Measurements from ENCODE around the gene GIMAP8. TPM values are rescaled to one million over a fixed set of nuclear protein-coding genes. Genes with fewer than 3 reads are reported as not detected.

GIMAP8 gene
- total RNA-seq, 1 experiment from 2014 or later = 0.07 TPM

DNA sequence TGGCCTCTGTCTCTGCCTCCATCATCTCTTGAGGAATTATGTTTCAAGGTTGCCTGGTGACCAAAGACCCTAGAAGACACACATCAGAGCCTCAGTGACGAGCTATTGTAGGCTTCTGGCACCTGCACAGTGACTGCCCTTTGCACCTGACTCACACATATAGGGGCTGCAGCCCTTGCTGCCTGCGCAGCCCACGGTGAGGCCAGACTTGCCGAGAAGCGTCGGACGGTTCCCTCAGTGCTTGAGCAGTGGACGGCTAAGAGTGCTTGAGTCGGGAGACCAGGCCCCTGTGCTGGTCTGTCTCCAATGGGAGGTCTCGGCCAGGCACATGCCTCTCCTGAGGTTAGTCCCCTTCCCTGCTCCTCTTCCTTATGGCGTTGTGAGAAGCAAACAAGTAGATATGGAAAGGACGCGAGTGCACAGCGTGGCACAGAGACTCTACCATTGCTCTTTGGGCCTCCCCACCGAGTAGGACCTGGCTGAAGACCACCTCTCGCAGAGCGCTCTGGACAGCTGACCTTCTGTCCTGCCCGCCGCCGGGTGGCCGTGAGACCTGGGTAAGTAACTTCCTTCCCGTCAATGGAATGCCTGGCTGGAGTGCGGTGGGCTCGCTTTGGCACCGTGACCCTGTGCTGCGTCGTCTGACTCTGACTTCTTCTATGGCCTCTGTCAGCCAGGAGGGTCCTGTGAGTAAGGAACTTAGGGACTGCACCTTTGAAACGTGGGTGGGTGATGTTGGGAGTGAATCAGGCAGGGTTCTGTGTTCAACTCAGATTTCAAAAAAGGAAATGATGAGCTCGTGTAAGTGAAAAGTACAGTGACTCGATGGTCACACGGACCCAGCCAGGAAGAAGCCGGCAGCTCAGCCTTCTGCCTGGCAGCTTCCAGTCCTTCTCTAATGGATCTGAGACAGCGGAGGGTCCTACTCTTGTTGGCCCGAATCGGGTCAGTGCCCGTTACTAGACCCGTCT lies 37.6 kb upstream of the GIMAP8 start:
- CTCF ChIA-PET = interaction anchor here (0.6 kb wide), 1 partner anchor 891 kb away, joined by 3 read pairs; no protein-coding TSS in a partner anchor
- Histone ChIP-seq H3K9me3 (no peaks in the 10 kb centered on the region), H3K4me1 (no peaks in the 10 kb centered on the region), H3K36me3 (ENCODE audit: control insufficient read depth, insufficient read depth, low read length) (no peaks in the 10 kb centered on the region), H3K4me3 (ENCODE audit: low read depth, low read length) (no peak overlapping the region), H3K27me3 (replicated peaks; ENCODE audit: control insufficient read depth, insufficient read depth, low read length) (no peaks in the 10 kb centered on the region)
- Mint-ChIP-seq H3K36me3 (ENCODE audit: insufficient read depth, unreplicated experiment) (no peaks in the 10 kb centered on the region), H3K27me3 (ENCODE audit: insufficient read depth, unreplicated experiment) (no peaks in the 10 kb centered on the region), H3K4me3 (ENCODE audit: unreplicated experiment) (no peak overlapping the region), H3K27ac (ENCODE audit: unreplicated experiment) (no peak overlapping the region), H3K4me1 (ENCODE audit: low read depth, unreplicated experiment) (no peaks in the 10 kb centered on the region), H3K9me3 (ENCODE audit: unreplicated experiment) (no peaks in the 10 kb centered on the region)
- BruUV-seq (replicated peaks) = no TSS peak
- POLR2A ChIA-PET = interaction anchor here (1.5 kb wide), 1 partner anchor 43 kb away, joined by 3 read pairs; no protein-coding TSS in a partner anchor
- TF ChIP-seq, protein P1, sequence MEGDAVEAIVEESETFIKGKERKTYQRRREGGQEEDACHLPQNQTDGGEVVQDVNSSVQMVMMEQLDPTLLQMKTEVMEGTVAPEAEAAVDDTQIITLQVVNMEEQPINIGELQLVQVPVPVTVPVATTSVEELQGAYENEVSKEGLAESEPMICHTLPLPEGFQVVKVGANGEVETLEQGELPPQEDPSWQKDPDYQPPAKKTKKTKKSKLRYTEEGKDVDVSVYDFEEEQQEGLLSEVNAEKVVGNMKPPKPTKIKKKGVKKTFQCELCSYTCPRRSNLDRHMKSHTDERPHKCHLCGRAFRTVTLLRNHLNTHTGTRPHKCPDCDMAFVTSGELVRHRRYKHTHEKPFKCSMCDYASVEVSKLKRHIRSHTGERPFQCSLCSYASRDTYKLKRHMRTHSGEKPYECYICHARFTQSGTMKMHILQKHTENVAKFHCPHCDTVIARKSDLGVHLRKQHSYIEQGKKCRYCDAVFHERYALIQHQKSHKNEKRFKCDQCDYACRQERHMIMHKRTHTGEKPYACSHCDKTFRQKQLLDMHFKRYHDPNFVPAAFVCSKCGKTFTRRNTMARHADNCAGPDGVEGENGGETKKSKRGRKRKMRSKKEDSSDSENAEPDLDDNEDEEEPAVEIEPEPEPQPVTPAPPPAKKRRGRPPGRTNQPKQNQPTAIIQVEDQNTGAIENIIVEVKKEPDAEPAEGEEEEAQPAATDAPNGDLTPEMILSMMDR (IDR thresholded peaks at IDR 0.05; ENCODE audit: insufficient read depth in 1 of 2, low read depth in 1 of 2, low read length in 1 of 2, severe bottlenecking in 1 of 2, unreplicated experiment in 1 of 2) = no peak
- DNase-seq = no peak
- intact Hi-C loops (cut with micrococcal nuclease; ENCODE audit: unreplicated experiment) = no loop called here

DNA sequence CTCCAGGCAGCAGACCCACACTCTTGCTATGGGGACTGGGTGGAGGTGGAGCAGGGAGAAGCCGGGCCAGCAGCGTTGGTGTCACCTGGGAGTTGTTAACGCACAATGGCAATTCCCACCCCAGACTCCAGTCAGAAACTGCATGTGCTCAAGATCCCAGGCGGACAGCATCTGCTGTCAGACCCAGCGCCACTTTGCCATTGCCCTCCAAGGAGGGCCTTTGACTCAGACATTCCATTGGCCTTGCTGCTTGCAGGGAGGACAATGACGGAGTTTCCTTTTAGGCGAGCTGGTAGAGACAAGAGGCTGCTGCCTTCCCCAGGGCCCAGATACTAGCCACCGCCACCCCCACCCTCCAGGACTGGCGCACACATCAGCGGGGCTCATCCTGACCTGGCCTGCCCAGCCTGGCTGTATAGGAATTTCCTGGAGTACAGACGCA lies 36.8 kb upstream of the GIMAP8 start:
- intact Hi-C loops (cut with micrococcal nuclease; ENCODE audit: unreplicated experiment) = no loop called here
- H3K9me3 Mint-ChIP-seq (ENCODE audit: unreplicated experiment) = no peaks in the 10 kb centered on the region
- Histone ChIP-seq H3K4me3 (ENCODE audit: low read depth, low read length) (no peak overlapping the region), H3K9me3 (no peaks in the 10 kb centered on the region), H3K27me3 (replicated peaks; ENCODE audit: control insufficient read depth, insufficient read depth, low read length) (no peaks in the 10 kb centered on the region), H3K36me3 (ENCODE audit: control insufficient read depth, insufficient read depth, low read length) (no peaks in the 10 kb centered on the region), H3K4me1 (no peaks in the 10 kb centered on the region)
- H3K4me1 Mint-ChIP-seq (ENCODE audit: low read depth, unreplicated experiment) = no peaks in the 10 kb centered on the region
- no peak overlapping the region for H3K4me3 Mint-ChIP-seq (ENCODE audit: unreplicated experiment)
- H3K27me3 Mint-ChIP-seq (ENCODE audit: insufficient read depth, unreplicated experiment) = no peaks in the 10 kb centered on the region
- H3K36me3 Mint-ChIP-seq (ENCODE audit: insufficient read depth, unreplicated experiment) = no peaks in the 10 kb centered on the region
- TF ChIP-seq, protein P1 (IDR thresholded peaks at IDR 0.05; ENCODE audit: insufficient read depth in 1 of 2, low read depth in 1 of 2, low read length in 1 of 2, severe bottlenecking in 1 of 2, unreplicated experiment in 1 of 2) = no peak
- DNase-seq = no peak
- no TSS peak for BruUV-seq (replicated peaks)
- ChIA-PET CTCF (interaction anchor here (0.6 kb wide), 1 partner anchor 890 kb away, joined by 3 read pairs; no protein-coding TSS in a partner anchor), POLR2A (interaction anchor here (1.5 kb wide), 1 partner anchor 44 kb away, joined by 3 read pairs; no protein-coding TSS in a partner anchor)
- H3K27ac Mint-ChIP-seq (ENCODE audit: unreplicated experiment) = no peak overlapping the region

DNA sequence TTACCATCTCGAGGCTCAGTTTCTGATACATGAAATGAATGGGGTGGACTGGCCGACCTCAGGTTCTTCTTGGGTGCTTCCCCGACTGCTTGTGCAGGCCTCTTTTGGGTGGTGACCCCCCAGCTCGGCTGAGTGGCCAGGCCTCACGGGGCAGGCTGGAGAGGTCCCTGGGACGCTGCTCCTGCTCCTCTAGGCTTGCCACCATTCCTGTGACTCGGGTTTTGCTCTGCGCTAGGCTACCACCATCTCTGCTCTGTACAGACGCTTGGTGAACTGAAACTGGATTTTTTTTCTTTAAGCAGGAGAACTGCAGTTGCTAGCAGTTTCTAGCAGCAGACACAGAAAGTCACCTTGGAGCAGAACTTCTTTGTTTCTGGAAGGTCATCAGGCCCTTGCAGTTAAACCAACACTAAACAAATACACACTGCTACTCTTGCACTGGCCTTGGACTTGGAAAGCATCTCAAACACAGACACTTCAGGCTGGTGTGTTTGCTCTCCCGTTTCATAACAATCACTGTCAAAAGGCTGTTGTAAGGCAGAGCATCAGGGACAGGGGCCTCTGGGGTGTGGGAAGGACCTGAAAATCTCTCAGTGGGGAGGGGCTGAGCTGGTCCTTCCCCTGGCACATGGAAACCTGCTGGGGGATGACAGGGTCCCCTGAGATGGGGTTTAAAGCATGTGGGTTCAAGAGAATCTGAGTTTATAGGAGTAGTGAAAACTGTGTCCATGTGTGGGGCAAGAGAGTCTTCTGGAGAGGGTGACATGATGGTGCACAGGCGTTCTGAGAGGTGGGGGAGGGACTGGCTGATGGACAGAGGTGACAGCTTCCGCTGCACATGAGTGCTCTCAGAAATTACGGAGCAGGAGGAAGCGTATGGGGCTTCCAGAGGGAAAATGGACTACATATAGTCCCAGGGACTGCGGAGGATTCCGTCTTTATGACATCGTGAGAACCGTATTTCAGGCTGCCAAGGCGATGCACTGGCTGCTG lies 35.0 kb upstream of the GIMAP8 start:
- TF ChIP-seq, protein P1 (IDR thresholded peaks at IDR 0.05; ENCODE audit: insufficient read depth in 1 of 2, low read depth in 1 of 2, low read length in 1 of 2, severe bottlenecking in 1 of 2, unreplicated experiment in 1 of 2) = no peak
- DNase-seq = no peak
- intact Hi-C loops (cut with micrococcal nuclease; ENCODE audit: unreplicated experiment) = no loop called here
- ChIA-PET POLR2A (no interaction called here), CTCF (no interaction called here)
- no TSS peak for BruUV-seq (replicated peaks)
- Mint-ChIP-seq H3K9me3 (ENCODE audit: unreplicated experiment) (no peaks in the 10 kb centered on the region), H3K27ac (ENCODE audit: unreplicated experiment) (no peak overlapping the region), H3K27me3 (ENCODE audit: insufficient read depth, unreplicated experiment) (peaks cover 3% of the 10 kb centered on the region), H3K4me3 (ENCODE audit: unreplicated experiment) (no peak overlapping the region), H3K4me1 (ENCODE audit: low read depth, unreplicated experiment) (no peaks in the 10 kb centered on the region), H3K36me3 (ENCODE audit: insufficient read depth, unreplicated experiment) (no peaks in the 10 kb centered on the region)
- Histone ChIP-seq H3K27me3 (replicated peaks; ENCODE audit: control insufficient read depth, insufficient read depth, low read length) (no peaks in the 10 kb centered on the region), H3K4me3 (ENCODE audit: low read depth, low read length) (no peak overlapping the region), H3K9me3 (no peaks in the 10 kb centered on the region), H3K36me3 (ENCODE audit: control insufficient read depth, insufficient read depth, low read length) (no peaks in the 10 kb centered on the region), H3K4me1 (no peaks in the 10 kb centered on the region)

Measured in Caco-2 (cell line).